GM12864 (cell line): ENCODE data around the gene LUZP1.
A peak's percentile ranks its signal among the peaks of the same experiment; 100 is the strongest.

Experiments used
- DNase-seq: peaks from one replicate; pipeline ENCODE4 v3.0.0-alpha.2; 2011; ENCODE audit warnings: low read depth
- H3K4me3 ChIP-seq: 2 replicates; pipeline ENCODE4 v1.5.1; 2011; ENCODE audit warnings: mild to moderate bottlenecking, low read depth, low read length, control low read depth
- TF ChIP-seq, protein P1 (sequence below): IDR thresholded peaks from 2 replicates; pipeline ENCODE4 v1.5.1; 2011; ENCODE audit warnings: low read depth, mild to moderate bottlenecking, moderate library complexity, low read length, control low read depth, inconsistent platforms; ENCODE audit errors: missing control alignments

Gene LUZP1

DNA sequence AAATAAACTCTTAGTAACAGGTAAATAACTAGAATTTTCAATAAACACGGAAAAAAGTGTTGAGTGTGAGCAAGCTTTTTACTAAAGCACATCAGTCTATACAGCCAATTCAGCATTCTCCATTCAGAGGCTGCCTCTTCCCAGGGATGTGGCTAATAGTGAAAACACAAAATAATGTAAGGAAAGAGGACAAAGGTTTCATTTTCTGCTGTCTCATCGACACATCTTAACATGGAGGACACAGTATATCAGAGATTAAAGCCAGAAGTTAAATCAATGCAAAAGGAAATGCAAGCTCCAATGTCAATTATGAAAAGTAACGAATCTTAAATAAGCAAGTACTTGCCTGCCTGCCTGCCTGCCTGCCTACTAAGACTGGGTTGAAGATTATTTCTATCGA is 43.2 kb downstream of the LUZP1 start:
- TF ChIP-seq, protein P1, sequence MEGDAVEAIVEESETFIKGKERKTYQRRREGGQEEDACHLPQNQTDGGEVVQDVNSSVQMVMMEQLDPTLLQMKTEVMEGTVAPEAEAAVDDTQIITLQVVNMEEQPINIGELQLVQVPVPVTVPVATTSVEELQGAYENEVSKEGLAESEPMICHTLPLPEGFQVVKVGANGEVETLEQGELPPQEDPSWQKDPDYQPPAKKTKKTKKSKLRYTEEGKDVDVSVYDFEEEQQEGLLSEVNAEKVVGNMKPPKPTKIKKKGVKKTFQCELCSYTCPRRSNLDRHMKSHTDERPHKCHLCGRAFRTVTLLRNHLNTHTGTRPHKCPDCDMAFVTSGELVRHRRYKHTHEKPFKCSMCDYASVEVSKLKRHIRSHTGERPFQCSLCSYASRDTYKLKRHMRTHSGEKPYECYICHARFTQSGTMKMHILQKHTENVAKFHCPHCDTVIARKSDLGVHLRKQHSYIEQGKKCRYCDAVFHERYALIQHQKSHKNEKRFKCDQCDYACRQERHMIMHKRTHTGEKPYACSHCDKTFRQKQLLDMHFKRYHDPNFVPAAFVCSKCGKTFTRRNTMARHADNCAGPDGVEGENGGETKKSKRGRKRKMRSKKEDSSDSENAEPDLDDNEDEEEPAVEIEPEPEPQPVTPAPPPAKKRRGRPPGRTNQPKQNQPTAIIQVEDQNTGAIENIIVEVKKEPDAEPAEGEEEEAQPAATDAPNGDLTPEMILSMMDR: no peak
- H3K4me3 ChIP-seq: no peak overlapping the region
- DNase-seq: no peak

GRCh38 chr1:23124259-23125026 is 44.2 kb downstream of the LUZP1 start:
- TF ChIP-seq, protein P1: no peak
- H3K4me3 ChIP-seq: no peak overlapping the region
- peak; percentile 22 for DNase-seq

GRCh38 chr1:23123528-23123927 is 45.1 kb downstream of the LUZP1 start:
- H3K4me3 ChIP-seq: no peak overlapping the region
- TF ChIP-seq, protein P1: no peak
- DNase-seq: no peak

GRCh38 chr1:23122796-23123195 is 45.9 kb downstream of the LUZP1 start:
- H3K4me3 ChIP-seq: no peak overlapping the region
- DNase-seq: no peak
- TF ChIP-seq, protein P1: no peak

DNA sequence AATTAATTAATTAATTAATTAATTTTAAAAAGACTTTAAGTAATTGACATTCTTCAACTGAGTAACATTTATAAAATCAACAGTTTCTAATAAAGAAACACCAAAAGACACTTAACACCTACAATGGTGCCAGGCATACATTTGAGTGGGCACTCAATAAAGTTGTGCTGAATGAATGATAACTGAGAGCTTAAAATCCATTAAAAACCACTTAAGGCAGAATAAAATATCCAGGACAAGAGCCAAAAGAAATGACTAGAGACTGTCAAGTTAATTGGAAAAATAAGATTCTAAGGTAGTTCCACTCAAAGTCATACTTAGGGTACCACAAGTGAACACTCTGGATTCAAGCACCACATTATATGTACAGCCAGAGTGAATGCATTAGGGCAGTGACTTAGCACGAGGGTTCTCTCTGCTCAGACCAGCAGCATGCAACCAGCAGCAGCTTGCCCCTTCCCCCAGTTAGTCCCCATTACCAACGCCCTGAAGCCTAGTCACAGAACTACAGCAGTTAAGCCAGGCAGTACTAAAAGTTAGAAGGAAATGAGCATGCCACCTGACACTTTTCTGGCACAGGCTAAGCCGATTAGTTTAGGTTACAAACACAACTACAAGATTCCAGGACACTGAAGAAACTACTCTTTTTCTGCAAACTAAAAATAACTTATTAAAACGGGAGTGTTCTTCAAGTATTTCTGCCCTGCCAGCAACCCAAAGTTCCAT is 46.5 kb downstream of the LUZP1 start:
- H3K4me3 ChIP-seq: no peak overlapping the region
- DNase-seq: no peak
- TF ChIP-seq, protein P1: no peak

- H3K4me3 ChIP-seq: no peak overlapping the region
- TF ChIP-seq, protein P1: no peak
Observed at GRCh38 chr1:23120383-23120782, 48.3 kb downstream of the LUZP1 start.

More at GRCh38 chr1:23120383-23120782, 48.3 kb downstream of the LUZP1 start:
- no peak for DNase-seq
